Measurements from ENCODE around the gene FAM20C.

FAM20C gene

DNA sequence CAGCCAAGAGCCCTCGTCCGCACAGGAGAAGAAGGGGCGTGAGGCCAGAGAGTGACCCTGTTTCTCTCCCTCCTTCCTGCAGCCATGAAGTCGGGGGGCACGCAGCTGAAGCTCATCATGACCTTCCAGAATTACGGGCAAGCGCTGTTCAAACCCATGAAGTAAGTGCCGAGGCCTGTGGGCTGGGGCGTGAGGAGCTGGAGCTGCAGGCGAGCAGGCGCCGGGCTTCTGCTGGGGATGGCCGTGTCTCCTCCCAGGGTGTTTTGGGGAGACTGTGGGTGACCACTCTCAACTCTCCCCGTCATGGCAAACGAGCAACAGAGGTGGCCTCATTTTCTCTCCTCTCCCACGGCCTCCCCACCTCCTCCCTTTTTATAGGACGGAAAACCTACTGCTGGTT, 16.4 kb downstream of the FAM20C start:
- no peak overlapping the region for H3K4me3 ChIP-seq (ENCODE audit: low read length)
- no peak for DNase-seq (ENCODE audit: low read depth)
- TF ChIP-seq, protein P1, sequence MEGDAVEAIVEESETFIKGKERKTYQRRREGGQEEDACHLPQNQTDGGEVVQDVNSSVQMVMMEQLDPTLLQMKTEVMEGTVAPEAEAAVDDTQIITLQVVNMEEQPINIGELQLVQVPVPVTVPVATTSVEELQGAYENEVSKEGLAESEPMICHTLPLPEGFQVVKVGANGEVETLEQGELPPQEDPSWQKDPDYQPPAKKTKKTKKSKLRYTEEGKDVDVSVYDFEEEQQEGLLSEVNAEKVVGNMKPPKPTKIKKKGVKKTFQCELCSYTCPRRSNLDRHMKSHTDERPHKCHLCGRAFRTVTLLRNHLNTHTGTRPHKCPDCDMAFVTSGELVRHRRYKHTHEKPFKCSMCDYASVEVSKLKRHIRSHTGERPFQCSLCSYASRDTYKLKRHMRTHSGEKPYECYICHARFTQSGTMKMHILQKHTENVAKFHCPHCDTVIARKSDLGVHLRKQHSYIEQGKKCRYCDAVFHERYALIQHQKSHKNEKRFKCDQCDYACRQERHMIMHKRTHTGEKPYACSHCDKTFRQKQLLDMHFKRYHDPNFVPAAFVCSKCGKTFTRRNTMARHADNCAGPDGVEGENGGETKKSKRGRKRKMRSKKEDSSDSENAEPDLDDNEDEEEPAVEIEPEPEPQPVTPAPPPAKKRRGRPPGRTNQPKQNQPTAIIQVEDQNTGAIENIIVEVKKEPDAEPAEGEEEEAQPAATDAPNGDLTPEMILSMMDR (conservative IDR thresholded peaks at IDR 0.05; ENCODE audit: low read length): no peak

- no peak for DNase-seq (ENCODE audit: low read depth)
- TF ChIP-seq, protein P1 (conservative IDR thresholded peaks at IDR 0.05; ENCODE audit: low read length): no peak
- H3K4me3 ChIP-seq (ENCODE audit: low read length): no peak overlapping the region
Observed at GRCh38 chr7:209416-209815, 17.0 kb downstream of the FAM20C start.

- no peak for DNase-seq (ENCODE audit: low read depth)
- H3K4me3 ChIP-seq (ENCODE audit: low read length): no peak overlapping the region
- TF ChIP-seq, protein P1 (conservative IDR thresholded peaks at IDR 0.05; ENCODE audit: low read length): no peak
Observed at GRCh38 chr7:209906-210305, 17.5 kb downstream of the FAM20C start.

DNA sequence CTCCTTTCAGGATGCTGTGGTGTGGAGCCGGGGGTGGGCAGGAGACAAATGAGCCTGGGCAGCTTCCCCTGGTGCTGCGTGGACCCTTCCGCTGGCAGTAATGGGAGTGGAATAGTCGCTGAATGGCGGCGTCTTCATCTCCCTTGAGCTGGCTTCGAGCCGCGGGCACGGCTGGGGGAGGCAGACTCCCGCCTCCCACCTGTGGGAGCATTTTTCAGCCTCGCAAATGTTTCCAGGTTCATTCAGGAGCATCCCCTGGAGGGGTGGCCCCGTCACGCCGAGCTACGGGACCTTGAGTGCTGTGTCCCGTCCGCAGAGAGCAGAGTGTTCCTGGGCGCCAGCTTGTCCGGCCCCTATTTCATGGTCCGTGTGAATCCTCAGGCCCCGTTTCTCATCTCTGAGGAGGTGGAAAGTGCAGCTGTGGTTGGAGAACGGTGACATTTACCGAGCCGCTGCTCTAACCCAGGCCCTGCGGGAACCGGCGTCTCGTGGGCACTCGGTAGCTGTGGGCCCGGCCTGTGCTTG, 18.1 kb downstream of the FAM20C start:
- TF ChIP-seq, protein P1 (conservative IDR thresholded peaks at IDR 0.05; ENCODE audit: low read length): no peak
- DNase-seq (ENCODE audit: low read depth): no peak
- H3K4me3 ChIP-seq (ENCODE audit: low read length): no peak overlapping the region

DNA sequence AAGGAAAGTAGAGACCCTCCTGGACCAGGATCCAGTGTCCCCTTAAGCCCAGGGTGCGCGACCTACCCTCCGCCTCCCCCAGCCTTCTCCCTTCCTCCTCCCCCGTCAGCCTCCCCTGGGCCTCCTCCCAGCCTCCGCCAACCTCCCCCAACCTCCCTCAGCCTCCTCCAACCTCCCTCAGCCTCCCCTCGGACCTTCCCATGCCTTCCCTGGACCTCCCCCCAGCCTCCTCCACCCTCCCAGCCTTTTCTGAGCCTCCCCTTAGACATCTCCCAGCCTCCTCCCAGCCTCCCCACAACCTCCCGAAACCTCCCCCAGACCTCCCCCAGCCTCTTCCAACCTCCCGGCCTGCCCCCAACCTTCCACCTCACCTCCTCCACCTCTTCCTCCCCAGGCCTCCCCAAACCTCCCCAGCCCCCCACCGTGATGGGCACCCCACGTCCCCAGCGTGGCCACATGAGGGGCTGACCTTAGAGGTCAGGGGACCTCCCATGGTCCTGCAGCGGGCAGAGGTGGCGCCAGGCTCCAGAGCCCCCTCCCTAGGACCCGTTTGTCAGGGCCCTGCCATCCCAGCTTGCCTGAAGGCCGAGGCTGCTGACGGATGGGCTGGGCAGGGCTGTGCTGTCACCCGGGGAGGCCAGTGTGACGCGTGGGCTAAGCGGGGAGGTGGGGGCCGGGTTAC, 18.8 kb downstream of the FAM20C start:
- DNase-seq (ENCODE audit: low read depth): no peak
- no peak overlapping the region for H3K4me3 ChIP-seq (ENCODE audit: low read length)

DNA sequence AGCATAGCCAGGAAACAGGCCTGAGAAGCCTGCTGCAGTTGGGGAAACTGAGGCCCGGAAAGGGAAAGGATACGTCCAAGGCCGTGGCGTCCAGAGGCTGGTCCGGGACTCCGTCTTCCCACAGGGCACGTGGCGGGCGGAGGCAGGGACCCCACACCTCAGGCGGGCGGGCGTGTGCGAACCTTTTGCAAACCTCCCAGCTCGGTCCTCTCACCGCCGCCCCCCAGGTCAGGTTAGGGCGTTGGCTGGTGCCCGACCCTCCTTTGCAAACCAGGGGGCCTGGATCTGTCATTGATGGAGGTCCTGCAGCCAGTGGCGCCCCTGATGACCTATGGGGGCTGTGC, 19.3 kb downstream of the FAM20C start:
- no peak for DNase-seq (ENCODE audit: low read depth)
- TF ChIP-seq, protein P1 (conservative IDR thresholded peaks at IDR 0.05; ENCODE audit: low read length): no peak
- no peak overlapping the region for H3K4me3 ChIP-seq (ENCODE audit: low read length)

More for the DNA sequence above, 18.8 kb downstream of the FAM20C start:
- TF ChIP-seq, protein P1 (conservative IDR thresholded peaks at IDR 0.05; ENCODE audit: low read length): no peak

DNA sequence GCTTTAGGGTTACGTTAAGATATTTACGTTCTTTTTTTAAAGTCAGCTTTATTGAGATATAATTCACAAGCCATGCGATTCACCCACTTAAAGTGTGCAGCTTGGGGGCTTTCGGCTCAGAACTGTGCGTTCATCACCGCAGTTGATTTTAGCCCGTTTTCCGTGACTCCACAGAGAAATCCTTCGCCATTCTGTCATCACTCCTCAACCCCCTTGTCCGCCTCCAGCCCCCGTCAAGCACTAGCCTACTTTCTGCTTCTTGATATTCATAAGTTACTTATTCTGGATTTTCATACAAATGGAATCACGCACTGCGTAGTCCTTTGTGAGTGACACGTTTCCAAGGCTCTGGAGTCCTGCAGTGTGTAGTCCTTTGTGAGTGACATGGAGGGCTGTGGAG, 20.4 kb downstream of the FAM20C start:
- DNase-seq (ENCODE audit: low read depth): no peak
- no peak overlapping the region for H3K4me3 ChIP-seq (ENCODE audit: low read length)
- TF ChIP-seq, protein P1 (conservative IDR thresholded peaks at IDR 0.05; ENCODE audit: low read length): no peak
